Measurements from ENCODE around the gene SEC23A. TPM values are rescaled to one million over a fixed set of nuclear protein-coding genes. Genes with fewer than 3 reads are reported as not detected.
"Not testable (repeated sequence)": the region's sequence is repeated elsewhere in the genome, so short reads cannot be mapped to it uniquely, and the experiment has no call there.

The SEC23A gene
- total RNA-seq, 1 donor from 2014 or later = 80.5 TPM

- H3K4me3 ChIP-seq (ENCODE audit: low read depth, low read length) = no peak overlapping the region
- no peak for TF ChIP-seq CTCF (conservative IDR thresholded peaks at IDR 0.05; ENCODE audit: low read depth, low read length)
- no peak for DNase-seq (ENCODE audit: low read depth)
Measured at GRCh38 chr14:39015964-39016577, 87.0 kb downstream of the SEC23A start.

- peak; percentile 85 for TF ChIP-seq CTCF (conservative IDR thresholded peaks at IDR 0.05; ENCODE audit: low read depth, low read length)
- no peak overlapping the region for H3K4me3 ChIP-seq (ENCODE audit: low read depth, low read length)
- DNase-seq (ENCODE audit: low read depth) = no peak
Measured at GRCh38 chr14:39015360-39015961, 87.6 kb downstream of the SEC23A start.

GRCh38 chr14:39014460-39014859 is 88.6 kb downstream of the SEC23A start:
- DNase-seq (ENCODE audit: low read depth) = no peak
- H3K4me3 ChIP-seq (ENCODE audit: low read depth, low read length) = no peak overlapping the region
- TF ChIP-seq CTCF (conservative IDR thresholded peaks at IDR 0.05; ENCODE audit: low read depth, low read length) = no peak

GRCh38 chr14:39008965-39009364 is 94.1 kb downstream of the SEC23A start:
- not testable (repeated sequence) for DNase-seq (ENCODE audit: low read depth); H3K4me3 ChIP-seq (ENCODE audit: low read depth, low read length)

- no peak overlapping the region for H3K4me3 ChIP-seq (ENCODE audit: low read depth, low read length)
- DNase-seq (ENCODE audit: low read depth) = no peak
- TF ChIP-seq CTCF (conservative IDR thresholded peaks at IDR 0.05; ENCODE audit: low read depth, low read length) = no peak
Measured at GRCh38 chr14:39006721-39007410, 96.2 kb downstream of the SEC23A start.

- DNase-seq (ENCODE audit: low read depth) = no peak
- no peak overlapping the region for H3K4me3 ChIP-seq (ENCODE audit: low read depth, low read length)
- TF ChIP-seq CTCF (conservative IDR thresholded peaks at IDR 0.05; ENCODE audit: low read depth, low read length) = no peak
Measured at GRCh38 chr14:39005044-39005880, 97.8 kb downstream of the SEC23A start.

- no peak for TF ChIP-seq CTCF (conservative IDR thresholded peaks at IDR 0.05; ENCODE audit: low read depth, low read length)
- no peak for DNase-seq (ENCODE audit: low read depth)
- H3K4me3 ChIP-seq (ENCODE audit: low read depth, low read length) = no peak overlapping the region
Measured at GRCh38 chr14:38999949-39000348, 103.1 kb downstream of the SEC23A start.
